ENCODE results near the gene LHPP.
"Not testable (repeated sequence)": the region's sequence is repeated elsewhere in the genome, so short reads cannot be mapped to it uniquely, and the experiment has no call there.

Gene LHPP

DNA sequence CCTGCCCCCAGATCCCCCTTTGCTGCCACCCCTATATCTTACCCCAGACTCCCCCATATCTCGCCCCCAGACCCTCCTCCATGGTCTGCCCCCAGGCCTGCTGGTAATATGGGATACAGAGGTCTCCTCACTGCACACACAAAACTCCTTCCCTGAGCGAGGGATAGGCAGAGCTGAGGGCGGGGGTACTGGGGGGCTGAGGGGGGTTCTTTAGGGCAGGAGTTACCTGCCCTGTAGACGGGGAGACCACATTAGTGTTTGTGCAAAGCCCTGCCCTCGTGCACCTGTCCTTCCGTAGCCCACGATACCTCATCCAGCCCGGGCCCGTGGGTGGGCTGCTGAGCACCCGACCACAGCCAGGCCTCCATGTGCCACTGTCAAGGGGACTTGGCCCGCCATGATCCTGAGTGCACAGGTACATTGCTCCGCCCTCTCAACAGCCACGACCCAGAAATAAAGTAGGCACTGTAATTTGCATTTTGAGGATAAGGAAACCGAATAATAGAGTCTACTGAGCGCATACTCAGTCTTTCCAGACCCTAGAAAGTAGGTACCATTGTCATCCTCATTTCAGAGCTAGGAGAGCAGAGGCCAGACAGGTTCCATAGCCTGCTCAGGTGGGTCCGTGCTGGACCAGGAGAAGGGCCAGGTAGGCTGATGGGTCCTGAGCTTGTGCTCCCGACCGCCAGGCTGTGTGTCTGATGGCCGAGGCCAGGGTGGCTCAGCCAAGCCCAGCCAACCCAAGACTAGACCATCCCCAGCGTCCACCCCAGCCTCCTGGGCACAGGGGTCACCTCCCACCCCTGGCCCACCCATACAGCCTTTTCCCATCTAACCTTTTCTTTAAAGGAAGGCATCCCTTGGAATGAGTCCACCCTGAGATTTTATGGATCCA, 115.2 kb downstream of the LHPP start:
- in situ Hi-C loops (cut with MboI; ENCODE audit: low sequenced_read_pairs), result no loop called here
- H3K27me3 ChIP-seq (ENCODE audit: low read depth), result peaks cover 2% of the 10 kb centered on the region; the same call in 1 of the 2 replicates
- no peaks in the 10 kb centered on the region for H3K4me1 ChIP-seq

GRCh38 chr10:124577651-124578050, 116.0 kb downstream of the LHPP start:
- in situ Hi-C loops (cut with MboI; ENCODE audit: low sequenced_read_pairs), result no loop called here
- Histone ChIP-seq H3K9me3 (0 out of 2 replicates have a peak, but pooled peaks cover 2% of the 10 kb centered on the region), H3K4me1 (no peaks in the 10 kb centered on the region), H3K36me3 (replicated peaks) (no peaks in the 10 kb centered on the region), H3K27me3 (ENCODE audit: low read depth) (peaks cover 2% of the 10 kb centered on the region; the same call in 1 of the 2 replicates), H3K4me3 (no peak overlapping the region)
- no peak for DNase-seq (ENCODE audit: low spot score in 2 of 2)

More for the DNA sequence above, 115.2 kb downstream of the LHPP start:
- no peaks in the 10 kb centered on the region for H3K36me3 ChIP-seq (replicated peaks)
- DNase-seq (ENCODE audit: low spot score in 2 of 2), result no peak
- H3K9me3 ChIP-seq, result 0 out of 2 replicates have a peak, but pooled peaks cover 2% of the 10 kb centered on the region
- H3K4me3 ChIP-seq, result no peak overlapping the region

DNA sequence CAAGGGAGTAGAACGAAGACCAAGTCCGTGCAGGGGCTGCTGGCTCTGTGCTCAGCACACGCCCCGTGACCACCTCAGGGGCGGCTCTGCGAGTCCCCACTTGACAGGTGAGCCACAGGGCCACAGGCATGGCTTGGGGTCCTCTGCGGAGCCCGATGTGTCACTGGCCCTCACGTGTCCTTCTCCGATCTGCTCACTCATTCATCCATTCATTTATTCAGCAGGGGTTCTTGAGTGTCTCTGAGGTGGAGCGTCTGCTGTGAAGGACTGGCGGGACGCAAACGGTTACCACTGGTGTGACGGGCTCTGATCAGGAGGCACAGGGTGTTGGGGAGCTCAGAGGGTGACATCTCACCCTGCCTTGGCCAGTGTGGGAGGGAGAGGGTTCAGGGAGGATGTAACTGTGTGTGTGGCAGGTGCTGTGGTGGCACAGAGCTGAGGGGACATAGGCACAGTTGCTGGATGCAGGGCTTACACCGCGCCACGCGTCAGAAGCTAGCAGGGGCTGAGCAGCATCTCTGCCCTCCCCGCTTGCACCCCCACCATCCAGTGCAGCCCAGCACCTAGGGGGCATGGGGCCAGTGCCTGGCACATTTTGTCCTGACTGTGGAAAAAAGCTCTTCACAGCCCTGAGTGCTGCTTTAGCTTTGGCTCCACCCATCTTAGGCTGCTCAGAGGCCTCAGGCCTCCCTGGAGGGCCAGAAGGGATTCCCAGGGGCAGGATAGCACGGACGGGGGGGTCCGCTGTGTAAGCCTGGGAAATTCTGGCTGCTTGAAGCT, 116.8 kb downstream of the LHPP start:
- 0 out of 2 replicates have a peak, but pooled peaks cover 2% of the 10 kb centered on the region for H3K9me3 ChIP-seq
- DNase-seq (ENCODE audit: low spot score in 2 of 2), result no peak
- H3K36me3 ChIP-seq (replicated peaks), result no peaks in the 10 kb centered on the region
- H3K27me3 ChIP-seq (ENCODE audit: low read depth), result peaks cover 2% of the 10 kb centered on the region; the same call in 1 of the 2 replicates
- no peaks in the 10 kb centered on the region for H3K4me1 ChIP-seq
- in situ Hi-C loops (cut with MboI; ENCODE audit: low sequenced_read_pairs), result no loop called here
- no peak overlapping the region for H3K4me3 ChIP-seq

DNA sequence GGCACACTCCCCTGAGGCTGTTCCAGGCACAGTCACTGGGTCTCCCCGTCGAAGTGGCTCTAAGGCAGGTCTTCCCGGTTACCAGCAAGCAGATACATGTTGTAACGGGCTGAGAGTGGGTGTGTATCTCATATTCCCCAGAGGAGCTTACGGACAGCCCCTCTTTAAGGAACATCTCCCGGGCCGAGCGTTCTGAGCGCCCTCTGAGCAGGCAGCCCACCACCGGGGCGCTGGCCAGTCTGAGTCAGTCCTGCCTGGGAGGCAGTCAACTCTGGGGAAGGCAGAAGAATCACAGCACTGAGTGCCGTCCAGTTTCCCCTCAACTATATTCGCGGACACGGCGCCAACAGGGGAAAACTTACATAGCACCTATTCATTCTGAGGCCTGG, 117.4 kb downstream of the LHPP start:
- H3K27me3 ChIP-seq (ENCODE audit: low read depth), result peaks cover 2% of the 10 kb centered on the region; the same call in 1 of the 2 replicates
- H3K9me3 ChIP-seq, result 0 out of 2 replicates have a peak, but pooled peaks cover 2% of the 10 kb centered on the region
- no peak overlapping the region for H3K4me3 ChIP-seq
- in situ Hi-C loops (cut with MboI; ENCODE audit: low sequenced_read_pairs), result no loop called here
- no peaks in the 10 kb centered on the region for H3K36me3 ChIP-seq (replicated peaks)
- no peak for DNase-seq (ENCODE audit: low spot score in 2 of 2)
- no peaks in the 10 kb centered on the region for H3K4me1 ChIP-seq

GRCh38 chr10:124586142-124586541, 124.5 kb downstream of the LHPP start:
- Histone ChIP-seq H3K4me1 (no peaks in the 10 kb centered on the region), H3K4me3 (no peak overlapping the region), H3K36me3 (replicated peaks) (no peaks in the 10 kb centered on the region), H3K27me3 (ENCODE audit: low read depth) (no peaks in the 10 kb centered on the region), H3K9me3 (no peaks in the 10 kb centered on the region)
- no peak for DNase-seq (ENCODE audit: low spot score in 2 of 2)
- in situ Hi-C loops (cut with MboI; ENCODE audit: low sequenced_read_pairs), result no loop called here

DNA sequence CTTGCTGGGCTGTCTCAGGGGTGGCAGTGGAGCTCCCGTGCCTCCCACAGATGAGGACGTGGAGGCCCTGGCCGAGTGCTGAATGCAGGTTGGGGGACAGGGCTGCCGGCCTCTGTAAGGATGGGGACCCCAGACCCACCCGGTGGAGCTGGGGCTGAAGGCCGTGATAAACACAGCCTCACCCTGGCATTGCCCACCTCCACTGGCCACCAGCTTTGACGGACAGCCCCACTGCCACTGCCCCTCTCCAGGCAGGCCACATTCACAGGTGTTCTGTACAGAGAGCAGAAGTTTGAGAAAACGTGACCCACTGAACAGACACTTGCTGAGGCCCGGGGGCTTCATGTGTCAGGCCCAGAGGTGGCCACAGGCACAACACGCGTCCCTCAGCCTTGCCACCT, 126.2 kb downstream of the LHPP start:
- Histone ChIP-seq H3K4me3 (no peak overlapping the region), H3K27me3 (ENCODE audit: low read depth) (no peaks in the 10 kb centered on the region), H3K36me3 (replicated peaks) (no peaks in the 10 kb centered on the region), H3K4me1 (no peaks in the 10 kb centered on the region), H3K9me3 (0 out of 2 replicates have a peak, but pooled peaks cover 2% of the 10 kb centered on the region)
- in situ Hi-C loops (cut with MboI; ENCODE audit: low sequenced_read_pairs), result no loop called here
- no peak for DNase-seq (ENCODE audit: low spot score in 2 of 2)

- H3K9me3 ChIP-seq; H3K4me1 ChIP-seq; H3K27me3 ChIP-seq (ENCODE audit: low read depth); H3K4me3 ChIP-seq; H3K36me3 ChIP-seq (replicated peaks); DNase-seq (ENCODE audit: low spot score in 2 of 2); in situ Hi-C loops (cut with MboI; ENCODE audit: low sequenced_read_pairs): not testable (repeated sequence)
These were observed 126.7 kb downstream of the LHPP start for GRCh38 chr10:124588341-124588735.

GRCh38 chr10:124588736-124589490, 127.3 kb downstream of the LHPP start:
- H3K4me1 ChIP-seq, result no peaks in the 10 kb centered on the region
- no peaks in the 10 kb centered on the region for H3K27me3 ChIP-seq (ENCODE audit: low read depth)
- H3K4me3 ChIP-seq, result no peak overlapping the region
- no peaks in the 10 kb centered on the region for H3K36me3 ChIP-seq (replicated peaks)
- in situ Hi-C loops (cut with MboI; ENCODE audit: low sequenced_read_pairs), result no loop called here
- H3K9me3 ChIP-seq, result 0 out of 2 replicates have a peak, but pooled peaks cover 2% of the 10 kb centered on the region
- DNase-seq (ENCODE audit: low spot score in 2 of 2), result no peak

DNA sequence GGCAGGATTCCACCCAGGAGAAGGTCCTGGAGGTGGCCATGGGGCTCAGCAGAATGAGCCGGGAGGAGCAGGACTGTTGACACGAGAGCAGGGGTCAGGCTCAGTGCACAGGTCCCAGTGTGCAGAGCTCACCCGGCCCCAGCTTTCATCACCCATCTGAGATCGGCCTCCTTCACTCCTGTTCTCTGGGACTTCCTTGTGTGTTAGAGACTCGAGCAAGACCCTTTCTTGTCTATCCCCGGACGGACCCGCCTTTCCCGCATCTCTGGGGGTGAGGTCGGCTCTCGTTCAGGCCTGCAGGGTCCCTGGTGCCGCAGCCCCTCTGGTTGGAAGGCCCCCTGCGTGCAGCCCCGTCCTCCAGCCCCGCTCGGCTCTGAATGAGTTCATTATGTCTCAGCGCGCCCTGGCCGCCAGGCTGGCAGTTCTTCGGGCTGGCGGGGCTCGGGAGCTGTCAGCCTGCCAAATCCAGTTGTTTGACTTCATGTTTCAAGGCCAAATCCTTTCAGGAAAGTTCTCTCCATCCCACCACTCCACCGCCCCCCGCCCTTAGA, 127.9 kb downstream of the LHPP start:
- no peak overlapping the region for H3K4me3 ChIP-seq
- in situ Hi-C loops (cut with MboI; ENCODE audit: low sequenced_read_pairs), result no loop called here
- no peaks in the 10 kb centered on the region for H3K27me3 ChIP-seq (ENCODE audit: low read depth)
- H3K36me3 ChIP-seq (replicated peaks), result no peaks in the 10 kb centered on the region
- no peaks in the 10 kb centered on the region for H3K4me1 ChIP-seq
- 0 out of 2 replicates have a peak, but pooled peaks cover 2% of the 10 kb centered on the region for H3K9me3 ChIP-seq
- DNase-seq (ENCODE audit: low spot score in 2 of 2), result no peak

DNA sequence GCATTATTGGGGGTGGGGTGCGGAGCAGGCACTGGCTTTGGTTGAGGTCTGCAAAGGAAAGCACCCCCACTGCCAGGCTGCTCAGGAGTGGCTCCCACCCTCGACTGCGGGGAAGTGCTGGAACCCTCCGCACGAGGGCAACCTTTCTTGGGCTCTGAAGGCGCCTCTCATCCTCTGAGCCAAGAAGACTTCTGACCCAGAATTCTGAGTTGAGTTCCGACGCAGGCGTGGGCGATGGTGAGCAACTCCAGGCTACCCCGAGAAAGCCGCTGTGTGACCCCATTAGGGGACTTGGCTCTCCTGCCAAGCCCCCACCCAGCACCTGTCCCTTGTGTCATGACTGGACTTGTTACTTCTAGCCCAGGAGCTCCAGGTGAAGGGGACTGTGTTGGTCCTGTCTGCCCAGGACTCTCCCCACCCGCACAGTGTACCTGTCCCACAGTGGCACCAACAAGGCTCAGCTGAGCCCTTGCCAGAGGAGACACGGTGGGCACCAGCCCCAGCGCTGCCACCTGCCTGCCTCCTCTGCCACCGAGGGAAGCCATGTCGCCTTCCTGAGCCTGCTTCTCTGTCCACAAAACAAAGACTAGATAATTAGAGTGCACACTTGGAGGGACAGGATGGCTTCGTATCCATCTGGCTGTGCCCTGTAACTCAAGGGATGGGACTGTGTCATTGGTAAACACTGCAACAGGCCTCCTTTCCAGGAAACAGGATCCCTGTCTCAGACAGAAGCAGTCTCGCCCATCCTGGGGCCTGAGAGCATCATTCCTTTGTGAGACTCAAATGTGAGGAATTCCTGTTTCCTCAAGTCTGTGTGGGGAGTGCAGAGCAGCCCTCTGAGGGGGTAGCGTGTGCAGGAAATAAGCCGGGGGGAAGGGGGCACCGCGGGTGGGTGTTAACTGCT, 128.8 kb downstream of the LHPP start:
- 0 out of 2 replicates have a peak, but pooled peaks cover 2% of the 10 kb centered on the region for H3K9me3 ChIP-seq
- H3K4me1 ChIP-seq, result no peaks in the 10 kb centered on the region
- H3K27me3 ChIP-seq (ENCODE audit: low read depth), result no peaks in the 10 kb centered on the region
- no peak for DNase-seq (ENCODE audit: low spot score in 2 of 2)
- no peaks in the 10 kb centered on the region for H3K36me3 ChIP-seq (replicated peaks)
- in situ Hi-C loops (cut with MboI; ENCODE audit: low sequenced_read_pairs), result no loop called here
- no peak overlapping the region for H3K4me3 ChIP-seq

- no peaks in the 10 kb centered on the region for H3K4me1 ChIP-seq
- in situ Hi-C loops (cut with MboI; ENCODE audit: low sequenced_read_pairs), result no loop called here
- no peak for DNase-seq (ENCODE audit: low spot score in 2 of 2)
- H3K27me3 ChIP-seq (ENCODE audit: low read depth), result no peaks in the 10 kb centered on the region
- no peaks in the 10 kb centered on the region for H3K36me3 ChIP-seq (replicated peaks)
- H3K9me3 ChIP-seq, result 0 out of 2 replicates have a peak, but pooled peaks cover 2% of the 10 kb centered on the region
- H3K4me3 ChIP-seq, result no peak overlapping the region
These were observed 129.5 kb downstream of the LHPP start for GRCh38 chr10:124591123-124591495.

GRCh38 chr10:124592101-124592500, 130.5 kb downstream of the LHPP start:
- no peak overlapping the region for H3K4me3 ChIP-seq
- no peaks in the 10 kb centered on the region for H3K36me3 ChIP-seq (replicated peaks)
- H3K27me3 ChIP-seq (ENCODE audit: low read depth), result no peaks in the 10 kb centered on the region
- no peak for DNase-seq (ENCODE audit: low spot score in 2 of 2)
- no peaks in the 10 kb centered on the region for H3K4me1 ChIP-seq
- H3K9me3 ChIP-seq, result 0 out of 2 replicates have a peak, but pooled peaks cover 2% of the 10 kb centered on the region
- in situ Hi-C loops (cut with MboI; ENCODE audit: low sequenced_read_pairs), result no loop called here
